ENCODE data around the gene DPH2. TPM values are rescaled to one million over a fixed set of nuclear protein-coding genes. Genes with fewer than 3 reads are reported as not detected.

Gene DPH2
- total RNA-seq, 1 donor from 2014 or later: 69.3 TPM

DNA sequence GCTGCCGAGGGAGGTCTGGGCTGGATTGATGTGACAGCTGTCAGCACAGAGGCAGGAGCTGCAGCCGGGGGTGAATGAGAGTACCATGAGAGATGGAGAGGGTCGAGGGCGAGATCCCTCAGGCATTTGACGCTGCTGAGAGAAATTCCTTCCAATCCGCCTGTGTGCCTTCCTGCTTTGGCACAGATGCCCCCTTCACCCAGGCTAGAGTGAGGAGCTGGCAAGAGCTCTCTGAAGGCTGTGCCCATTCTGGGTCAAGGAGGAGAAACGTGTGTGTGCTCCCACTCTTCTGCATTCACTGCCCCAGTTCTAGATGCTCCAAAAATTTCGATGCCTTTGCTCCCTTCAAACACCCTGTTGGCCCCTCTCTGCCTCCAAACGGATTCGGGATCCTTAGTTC, 31.4 kb upstream of the DPH2 start:
- no peak overlapping the region for H3K4me3 ChIP-seq
- peaks cover 7% of the 10 kb centered on the region for H3K27me3 ChIP-seq
- H3K27ac ChIP-seq: no peak overlapping the region
- H3K4me1 ChIP-seq: peaks cover 6 to 14% of the 10 kb centered on the region in 2 donors
- intact Hi-C loops (cut with DNase I): no loop called here
- TF ChIP-seq, protein P1, sequence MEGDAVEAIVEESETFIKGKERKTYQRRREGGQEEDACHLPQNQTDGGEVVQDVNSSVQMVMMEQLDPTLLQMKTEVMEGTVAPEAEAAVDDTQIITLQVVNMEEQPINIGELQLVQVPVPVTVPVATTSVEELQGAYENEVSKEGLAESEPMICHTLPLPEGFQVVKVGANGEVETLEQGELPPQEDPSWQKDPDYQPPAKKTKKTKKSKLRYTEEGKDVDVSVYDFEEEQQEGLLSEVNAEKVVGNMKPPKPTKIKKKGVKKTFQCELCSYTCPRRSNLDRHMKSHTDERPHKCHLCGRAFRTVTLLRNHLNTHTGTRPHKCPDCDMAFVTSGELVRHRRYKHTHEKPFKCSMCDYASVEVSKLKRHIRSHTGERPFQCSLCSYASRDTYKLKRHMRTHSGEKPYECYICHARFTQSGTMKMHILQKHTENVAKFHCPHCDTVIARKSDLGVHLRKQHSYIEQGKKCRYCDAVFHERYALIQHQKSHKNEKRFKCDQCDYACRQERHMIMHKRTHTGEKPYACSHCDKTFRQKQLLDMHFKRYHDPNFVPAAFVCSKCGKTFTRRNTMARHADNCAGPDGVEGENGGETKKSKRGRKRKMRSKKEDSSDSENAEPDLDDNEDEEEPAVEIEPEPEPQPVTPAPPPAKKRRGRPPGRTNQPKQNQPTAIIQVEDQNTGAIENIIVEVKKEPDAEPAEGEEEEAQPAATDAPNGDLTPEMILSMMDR (IDR thresholded peaks at IDR 0.05): no peak
- DNase-seq (ENCODE audit: low spot score in 2 of 2): no peak
- no peaks in the 10 kb centered on the region for H3K36me3 ChIP-seq
- no peaks in the 10 kb centered on the region for H3K9me3 ChIP-seq

DNA sequence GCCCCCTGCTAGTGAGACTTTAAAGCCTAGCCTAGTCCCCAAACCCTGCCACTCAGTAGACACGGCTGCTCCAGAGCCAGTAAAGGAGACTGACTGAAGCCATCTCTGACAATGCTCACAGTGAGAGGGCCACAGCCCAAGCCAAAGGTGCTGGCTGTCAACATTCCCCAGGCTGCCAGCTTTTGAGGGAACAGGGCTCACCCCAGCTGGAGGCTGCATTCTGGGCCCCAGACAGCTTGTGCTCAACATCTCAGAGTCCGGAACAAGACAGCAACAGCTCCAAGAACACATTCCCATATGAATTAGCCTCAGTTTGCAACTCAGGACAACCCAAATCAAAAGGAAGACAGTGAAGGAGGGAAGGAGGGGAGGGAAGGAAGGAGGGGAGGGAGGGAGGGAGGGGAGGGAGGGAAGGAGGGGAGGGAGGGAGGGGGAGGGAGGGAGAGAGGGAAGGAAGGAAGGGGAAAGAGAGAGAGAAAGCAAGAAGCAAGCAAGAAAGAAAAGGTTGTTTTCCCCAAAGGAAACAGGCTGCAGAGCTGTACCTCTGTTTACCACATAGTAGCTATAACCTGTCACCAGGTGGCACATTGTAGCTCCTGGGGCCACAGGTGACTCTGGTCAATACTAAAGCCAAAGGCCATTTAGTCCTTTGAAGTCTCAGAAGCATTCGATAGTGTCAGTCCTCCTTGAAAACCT, 30.8 kb upstream of the DPH2 start:
- no peak for DNase-seq (ENCODE audit: low spot score in 2 of 2)

DNA sequence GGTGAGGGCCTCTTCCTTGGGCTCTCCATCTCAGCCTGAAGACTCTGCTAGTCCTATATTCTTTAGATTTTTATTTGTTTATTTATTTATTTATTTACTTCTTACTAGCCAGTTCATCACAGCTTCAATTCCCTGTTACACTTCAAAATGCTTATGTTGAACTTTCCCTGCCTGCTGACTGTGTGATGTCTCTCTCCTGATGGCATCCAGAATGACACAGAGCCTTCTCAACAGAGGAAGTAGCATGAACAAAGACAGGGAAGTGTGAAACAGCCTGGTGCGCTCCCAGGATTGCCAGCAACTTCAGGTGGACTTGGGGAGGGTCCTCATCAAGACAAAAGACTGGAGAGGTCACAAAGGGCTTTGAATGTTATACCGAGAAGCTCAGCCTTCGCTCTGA, 27.4 kb upstream of the DPH2 start:
- no peak for DNase-seq (ENCODE audit: low spot score in 2 of 2)
- TF ChIP-seq, protein P1 (IDR thresholded peaks at IDR 0.05): no peak
- Histone ChIP-seq H3K4me3 (no peak overlapping the region), H3K27me3 (no peaks in the 10 kb centered on the region), H3K36me3 (no peaks in the 10 kb centered on the region), H3K9me3 (no peaks in the 10 kb centered on the region), H3K27ac (no peak overlapping the region), H3K4me1 (peaks cover 2 to 14% of the 10 kb centered on the region in 2 donors)
- intact Hi-C loops (cut with DNase I): no loop called here

More for the DNA sequence above, 30.8 kb upstream of the DPH2 start:
- peaks cover 0 to 7% of the 10 kb centered on the region in 2 donors for H3K4me1 ChIP-seq
- no peaks in the 10 kb centered on the region for H3K36me3 ChIP-seq
- H3K27me3 ChIP-seq: peaks cover 1% of the 10 kb centered on the region
- TF ChIP-seq, protein P1 (IDR thresholded peaks at IDR 0.05): no peak
- no peak overlapping the region for H3K27ac ChIP-seq
- H3K9me3 ChIP-seq: no peaks in the 10 kb centered on the region
- intact Hi-C loops (cut with DNase I): no loop called here
- no peak overlapping the region for H3K4me3 ChIP-seq

DNA sequence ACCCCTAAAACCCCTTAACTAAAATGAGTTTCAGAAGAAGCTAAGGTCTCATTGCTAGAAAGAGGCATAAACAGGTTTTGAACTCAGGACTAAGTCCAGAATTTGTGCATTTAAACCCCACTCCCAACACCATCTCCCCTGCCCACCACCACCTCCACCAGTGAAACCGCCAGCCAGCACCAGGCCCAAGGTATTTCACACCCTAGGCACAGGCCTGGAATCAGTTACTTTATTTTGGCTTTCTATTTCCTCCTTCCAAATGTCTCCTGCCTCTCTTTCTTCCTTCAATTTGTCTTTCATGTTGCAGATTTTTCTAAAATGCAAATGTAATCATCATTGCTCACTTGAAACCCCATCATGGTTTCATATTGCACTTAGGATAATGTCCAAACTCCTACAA, 24.9 kb upstream of the DPH2 start:
- intact Hi-C loops (cut with DNase I): loop anchor here (5.0 kb wide), 1 partner anchor 47 kb away; the partner anchor contains the start of gene CCDC24
- no peaks in the 10 kb centered on the region for H3K9me3 ChIP-seq
- no peak for DNase-seq (ENCODE audit: low spot score in 2 of 2)
- TF ChIP-seq, protein P1 (IDR thresholded peaks at IDR 0.05): no peak
- H3K27ac ChIP-seq: peak overlapping the region in 1 of 2 donors; percentile 3
- peaks cover 13 to 26% of the 10 kb centered on the region in 2 donors for H3K4me1 ChIP-seq
- H3K36me3 ChIP-seq: peaks cover 0 to 2% of the 10 kb centered on the region in 2 donors
- H3K4me3 ChIP-seq: no peak overlapping the region
- no peaks in the 10 kb centered on the region for H3K27me3 ChIP-seq

DNA sequence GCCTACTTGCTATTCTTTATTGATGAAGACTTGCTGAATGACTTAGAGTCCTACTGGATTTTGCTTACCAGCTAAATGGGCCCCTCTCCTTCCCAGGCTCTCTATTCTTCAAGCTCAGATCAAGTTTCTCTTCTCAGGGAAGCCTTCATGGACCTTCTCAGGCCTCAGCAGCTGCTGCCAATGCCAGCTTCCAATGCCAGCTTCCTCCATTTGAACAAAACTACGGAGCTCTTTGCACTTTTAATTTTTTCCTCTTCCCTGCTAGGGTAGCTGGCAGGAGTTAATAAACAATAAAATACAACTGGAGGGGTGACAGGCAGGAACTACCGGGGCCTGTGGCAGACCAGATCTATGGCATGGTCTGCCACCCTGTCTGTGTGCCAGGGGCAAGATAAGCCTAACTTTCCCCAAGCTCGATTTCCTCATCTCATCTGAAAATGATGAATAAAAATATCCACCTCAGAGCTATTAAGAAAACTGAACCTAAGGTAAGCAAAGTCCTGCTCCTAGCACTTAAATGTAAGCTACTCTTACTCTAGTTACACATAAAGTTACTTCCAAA, 24.1 kb upstream of the DPH2 start:
- TF ChIP-seq, protein P1 (IDR thresholded peaks at IDR 0.05): no peak
- H3K4me3 ChIP-seq: peak overlapping the region; percentile 81 to 85
- H3K4me1 ChIP-seq: peaks cover 13 to 26% of the 10 kb centered on the region in 2 donors
- intact Hi-C loops (cut with DNase I): loop anchor here (1.0 to 5.0 kb wide), 6 partner anchors 24 to 416 kb away; partner anchors contain the start of genes ATP6V0B, CCDC24 and SLC6A9
- H3K9me3 ChIP-seq: no peaks in the 10 kb centered on the region
- H3K27ac ChIP-seq: peak overlapping the region; percentile 89 to 98
- H3K36me3 ChIP-seq: peaks cover 0 to 10% of the 10 kb centered on the region in 2 donors
- no peak for DNase-seq (ENCODE audit: low spot score in 2 of 2)
- H3K27me3 ChIP-seq: no peaks in the 10 kb centered on the region

Data from ascending aorta (tissue), 2 donors.